Limb (tissue), 2 donors: Measurements from ENCODE around the gene TRIOBP.
"Not testable (repeated sequence)": the region's sequence is repeated elsewhere in the genome, so short reads cannot be mapped to it uniquely, and the experiment has no call there.

Source experiments
- DNase-seq, 2 donors: peaks; one replicate each; pipeline ENCODE4 v3.0.0-alpha.2; 2016; ENCODE audit errors: extremely low spot score in 2 of 2

TRIOBP gene

GRCh38 chr22:37775785-37776638, 79.2 kb downstream of the TRIOBP start:
- no peak for DNase-seq

GRCh38 chr22:37776639-37777005, 79.8 kb downstream of the TRIOBP start:
- DNase-seq, result no peak

- DNase-seq, result no peak
Measured at GRCh38 chr22:37777122-37777687, 80.4 kb downstream of the TRIOBP start.

DNA sequence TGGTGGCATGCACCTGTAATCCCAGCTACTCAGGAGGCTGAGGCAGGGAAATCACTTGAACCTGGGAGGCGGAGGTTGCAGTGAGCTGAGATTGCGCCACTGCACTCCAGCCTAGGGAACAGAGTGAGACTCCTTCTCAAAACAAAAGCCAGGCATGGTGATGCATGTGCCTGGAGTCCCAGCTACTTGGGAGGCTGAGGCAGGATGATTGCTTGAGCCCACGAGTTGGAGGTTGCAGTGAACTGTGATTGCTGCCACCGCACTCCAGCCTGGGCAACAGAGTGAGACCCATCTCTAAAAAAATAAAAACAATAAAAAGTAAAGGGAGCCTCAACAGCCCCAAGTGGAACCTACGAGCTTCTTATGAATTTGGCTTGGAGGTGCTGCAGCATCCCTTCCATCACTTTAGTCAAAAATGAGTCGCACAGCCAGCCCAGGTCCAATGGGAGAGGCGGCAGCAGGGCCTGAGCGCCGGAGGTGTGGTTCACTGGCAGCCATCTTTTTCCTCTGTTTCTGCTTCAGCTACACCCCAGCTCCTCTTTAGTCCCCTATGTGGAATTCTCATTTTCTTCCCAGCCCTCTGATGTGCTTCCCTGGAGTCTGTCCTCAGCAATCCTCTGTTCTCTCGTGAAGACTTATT, 81.6 kb downstream of the TRIOBP start:
- no peak for DNase-seq

- DNase-seq, result no peak
Measured at GRCh38 chr22:37781434-37782059, 84.7 kb downstream of the TRIOBP start.

DNA sequence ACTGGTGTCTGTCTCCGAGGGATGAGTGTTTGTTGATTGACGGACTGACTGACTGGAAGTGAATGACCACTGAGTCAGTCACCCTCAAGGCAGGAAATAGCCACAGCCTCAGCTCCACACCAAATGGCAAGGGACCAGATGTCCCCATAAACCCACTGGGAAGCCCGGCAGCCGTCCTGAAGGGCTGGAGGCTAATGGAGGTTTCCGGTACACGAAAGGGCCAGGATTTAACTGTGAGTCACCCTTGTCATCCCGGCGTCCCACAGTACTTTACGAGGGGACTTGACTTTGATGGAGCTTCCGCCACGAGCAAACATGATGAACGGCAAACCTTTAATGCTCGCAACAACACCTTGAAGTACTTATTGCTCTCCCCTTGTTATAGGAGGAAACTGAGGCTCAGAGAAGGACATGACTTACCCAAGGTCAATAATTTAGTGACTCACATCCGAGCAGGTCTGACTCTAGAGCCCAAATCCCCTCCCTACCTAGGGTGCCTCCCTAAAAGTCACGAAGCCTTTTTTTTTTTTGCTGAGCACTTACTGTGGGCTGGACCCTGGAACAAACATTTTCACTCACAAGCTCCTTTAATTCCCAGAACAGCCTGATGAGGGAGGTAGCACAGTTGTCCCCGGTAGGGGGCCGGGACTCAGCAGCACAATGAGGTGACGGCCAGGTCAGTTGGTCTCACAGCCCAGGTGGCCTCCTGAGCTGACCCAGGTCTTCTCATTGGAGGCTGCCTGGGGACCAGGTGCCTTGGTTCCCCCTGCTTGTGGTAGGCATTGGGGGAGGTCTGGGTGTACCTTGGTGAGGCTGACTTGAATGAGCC, 85.7 kb downstream of the TRIOBP start:
- no peak for DNase-seq

DNA sequence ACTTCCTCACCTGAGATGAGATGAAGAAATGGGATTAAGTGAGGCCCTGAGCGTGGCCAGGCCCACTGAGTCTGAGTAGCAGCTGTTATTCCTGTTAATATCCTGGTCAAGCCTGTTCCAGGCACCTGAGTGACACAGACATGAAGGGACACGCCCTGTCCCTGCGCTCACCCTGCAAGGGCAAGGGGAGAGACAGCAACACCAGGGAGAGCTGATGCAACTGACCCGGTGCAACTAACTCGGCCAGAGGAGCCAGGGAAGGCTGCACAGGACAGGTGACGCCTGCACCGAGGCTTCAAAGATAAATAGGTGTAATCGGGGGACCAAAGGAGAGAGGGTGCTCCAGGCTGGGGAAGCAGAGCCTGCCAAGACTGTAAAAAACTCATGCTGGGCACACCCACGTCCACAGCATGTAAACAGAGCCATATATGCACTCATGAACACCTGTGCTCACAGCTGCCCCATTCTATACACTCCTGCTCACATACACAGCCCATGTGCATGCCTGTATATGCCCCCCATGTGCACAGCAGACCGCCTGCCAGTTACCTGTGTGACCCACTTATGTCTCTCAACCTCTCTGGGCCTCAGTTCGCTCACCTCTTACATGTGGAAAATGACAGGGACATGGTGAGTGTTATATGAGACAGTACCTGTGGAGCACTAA, 88.1 kb downstream of the TRIOBP start:
- DNase-seq, result no peak

- no peak for DNase-seq
Measured at GRCh38 chr22:37790234-37790633, 93.4 kb downstream of the TRIOBP start.

GRCh38 chr22:37792494-37792893, 95.6 kb downstream of the TRIOBP start:
- no peak for DNase-seq

GRCh38 chr22:37794376-37794775, 97.5 kb downstream of the TRIOBP start:
- DNase-seq, result no peak

GRCh38 chr22:37796079-37796478, 99.2 kb downstream of the TRIOBP start:
- no peak for DNase-seq

- DNase-seq, result not testable (repeated sequence)
Measured at GRCh38 chr22:37797259-37797658, 100.4 kb downstream of the TRIOBP start.

GRCh38 chr22:37797874-37798500, 101.1 kb downstream of the TRIOBP start:
- DNase-seq, result no peak

- not testable (repeated sequence) for DNase-seq
Measured at GRCh38 chr22:37799979-37800378, 103.1 kb downstream of the TRIOBP start.

- DNase-seq, result no peak
Measured at GRCh38 chr22:37801946-37802309, 105.1 kb downstream of the TRIOBP start.

GRCh38 chr22:37802310-37803194, 105.7 kb downstream of the TRIOBP start:
- peak; percentile 63 to 88 for DNase-seq

DNA sequence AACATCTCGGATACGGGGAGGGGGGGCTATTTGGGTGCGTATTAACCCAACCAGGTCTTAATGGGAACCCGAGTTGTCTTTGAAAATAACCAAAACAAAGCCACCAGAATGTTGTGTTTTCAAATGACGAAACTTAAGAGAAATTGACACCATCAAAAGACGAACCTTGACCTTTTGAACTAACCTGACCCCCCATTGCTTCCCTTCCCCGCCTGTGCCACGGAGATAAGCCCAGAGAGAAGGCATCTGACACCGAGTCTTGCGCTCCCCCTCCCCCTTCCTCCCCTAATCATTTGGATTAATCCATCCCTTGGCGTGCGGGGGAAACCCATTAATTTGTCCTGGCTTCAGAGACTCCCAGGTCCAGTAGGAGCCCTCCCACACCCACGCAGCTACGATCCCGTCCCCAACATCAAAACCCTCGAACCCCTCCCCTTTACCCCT, 106.4 kb downstream of the TRIOBP start:
- DNase-seq, result no peak

DNA sequence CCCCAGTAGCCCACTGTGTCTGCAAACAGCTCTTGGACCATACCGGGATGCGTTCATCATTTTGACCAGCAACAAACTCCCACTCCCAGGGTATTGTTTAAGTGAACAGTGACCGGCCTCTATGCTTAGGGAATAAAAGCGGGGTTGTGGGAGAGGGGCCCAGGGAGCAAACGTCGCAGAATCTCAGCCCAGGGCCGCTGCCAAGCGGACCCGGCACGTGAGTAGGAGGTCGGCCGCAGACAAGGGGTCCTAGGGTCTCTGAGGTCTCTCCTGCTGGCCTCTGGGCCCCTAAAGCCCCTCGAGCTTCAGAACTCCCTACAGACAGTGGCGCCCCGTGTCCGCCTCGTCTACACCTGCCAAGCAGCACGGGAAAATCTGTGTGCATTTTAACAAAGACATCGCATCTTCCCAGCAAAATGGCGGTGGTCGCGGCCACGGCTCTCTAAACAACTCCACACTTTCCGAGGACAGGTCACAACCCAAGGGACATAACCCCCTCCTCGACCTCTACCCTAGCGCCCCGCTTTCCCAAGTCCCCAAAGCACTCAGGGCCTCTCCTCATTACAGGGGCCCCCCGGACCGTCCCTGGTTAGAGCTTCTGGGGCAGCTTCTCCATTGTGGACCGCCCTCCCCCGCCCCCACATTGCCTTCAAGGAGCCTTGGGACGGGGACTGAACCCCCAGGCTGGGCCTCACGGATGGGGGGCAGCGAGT, 106.9 kb downstream of the TRIOBP start:
- peak in 1 of 2 donors; percentile 64 for DNase-seq
